HG02759 (cell line): Measurements from ENCODE around the gene METTL26.

Source experiments
- ATAC-seq: cut with Tn5 transposase; IDR thresholded peaks from one replicate; pipeline ENCODE4 v1.9.1; 2021; ENCODE audit warnings: mild to moderate bottlenecking, moderate library complexity; ENCODE audit not compliant: unreplicated experiment

Gene METTL26

GRCh38 chr16:675884-676564 lies 39.9 kb upstream of the METTL26 start:
- ATAC-seq = no peak

DNA sequence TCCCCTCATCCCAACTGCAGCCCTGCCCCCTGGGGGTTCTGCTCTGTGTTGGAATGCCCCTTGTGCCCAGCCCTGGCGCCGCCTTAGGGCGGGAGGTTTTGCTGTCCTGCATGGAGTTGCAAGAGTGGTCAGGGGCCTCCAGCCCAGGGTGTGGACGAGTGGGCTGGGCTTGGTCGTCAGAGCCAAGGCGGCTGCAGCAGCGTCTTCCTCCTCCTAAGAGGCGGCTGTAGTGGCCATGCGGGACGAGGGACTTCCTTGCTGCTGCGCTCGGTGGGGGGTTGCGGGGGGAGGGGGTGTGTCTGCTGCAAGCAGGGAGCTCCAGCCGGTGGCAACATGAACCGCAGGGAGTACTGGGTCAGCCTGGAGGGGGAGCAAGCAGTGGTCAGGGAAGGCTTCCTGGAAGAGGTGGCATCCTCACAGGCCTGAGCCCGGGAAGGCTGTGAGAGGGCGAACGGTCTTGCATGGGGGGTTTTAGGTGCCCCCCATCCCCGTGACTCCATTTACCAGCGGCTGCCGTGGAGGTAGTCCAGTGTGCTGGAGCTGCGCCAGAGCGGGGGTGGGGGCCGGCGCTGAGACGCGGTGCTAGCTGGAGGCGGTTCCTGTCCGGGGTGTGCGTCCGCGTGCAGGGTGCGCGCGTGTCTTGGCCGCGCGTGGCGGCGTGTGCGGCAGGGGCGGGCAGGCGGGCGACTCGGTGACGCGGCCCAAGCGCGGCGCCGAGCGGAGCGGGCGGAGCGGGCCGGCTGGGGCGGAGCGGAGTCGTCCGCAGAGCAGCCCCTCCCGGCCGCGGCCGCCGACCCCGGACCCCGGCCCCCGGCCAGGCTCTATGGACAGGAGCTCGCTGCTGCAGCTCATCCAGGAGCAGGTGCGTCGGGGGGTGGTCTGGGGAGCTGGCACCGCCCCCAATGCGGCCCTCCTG lies 39.1 kb upstream of the METTL26 start, which contains the start of gene RHBDL1:
RHBDL1 (plus strand) TSS at position 704 of the 916 bp plus-strand sequence; CDS start at position 824, 120 bp downstream.
- ATAC-seq = no peak

DNA sequence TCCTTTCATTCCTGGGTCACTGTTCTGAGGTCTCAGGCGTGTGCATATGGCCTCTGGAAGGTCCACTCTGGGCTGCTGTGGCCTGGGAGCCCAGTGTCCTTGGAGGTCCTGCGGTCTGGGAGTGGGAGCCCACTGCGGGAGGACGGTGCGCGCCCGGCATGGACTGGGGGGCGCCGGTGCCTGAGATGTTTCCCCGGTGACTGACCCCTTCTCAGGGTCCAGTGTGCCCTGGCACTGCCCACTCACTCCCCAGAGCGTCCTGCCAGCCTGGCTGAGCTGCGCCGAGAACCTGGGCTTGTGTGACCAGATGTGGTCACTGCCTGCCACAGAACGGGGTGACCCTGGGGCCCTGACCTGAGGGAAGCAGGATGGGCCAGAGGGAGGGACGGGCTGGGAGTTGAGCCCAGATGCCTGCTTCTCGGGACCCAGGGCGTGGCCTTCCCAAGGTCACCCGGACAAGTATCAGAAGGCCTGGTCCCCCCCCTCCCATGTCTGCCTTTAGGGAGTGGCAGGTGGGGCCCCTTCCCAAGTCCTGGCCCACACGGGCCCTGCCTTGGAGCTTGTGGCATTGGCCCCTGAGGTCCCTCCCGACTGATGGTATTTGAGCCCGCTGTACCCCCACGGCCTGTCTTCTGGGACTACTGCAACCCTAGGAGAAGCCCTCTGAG lies 38.2 kb upstream of the METTL26 start:
- no peak for ATAC-seq

DNA sequence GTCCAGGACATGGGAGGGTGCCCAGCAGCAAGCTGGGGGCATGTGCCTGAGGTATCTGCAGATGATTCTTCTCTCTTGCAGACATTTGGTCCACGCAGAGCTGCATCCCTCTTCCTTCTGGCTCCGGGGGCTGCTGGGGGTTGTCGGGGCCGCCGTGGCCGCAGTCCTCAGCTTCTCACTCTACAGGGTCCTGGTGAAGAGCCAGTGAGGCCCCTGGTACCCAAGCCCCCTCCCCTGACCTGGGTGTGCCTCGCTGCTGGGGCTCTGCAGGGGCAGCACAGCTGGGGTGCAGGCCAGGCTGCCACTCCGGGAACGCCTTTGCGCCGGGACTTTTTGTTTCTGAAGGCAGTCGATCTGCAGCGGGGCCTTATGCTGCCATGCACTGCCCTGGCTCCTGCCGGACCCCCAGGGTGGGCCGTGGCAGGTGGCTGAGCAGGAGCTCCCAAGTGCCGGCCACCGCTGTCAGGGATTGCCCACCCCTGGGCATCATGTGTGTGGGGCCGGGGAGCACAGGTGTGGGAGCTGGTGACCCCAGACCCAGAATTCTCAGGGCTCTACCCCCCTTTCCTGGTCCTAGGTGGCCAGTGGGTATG lies 37.4 kb upstream of the METTL26 start:
- no peak for ATAC-seq

GRCh38 chr16:672851-673250 lies 36.7 kb upstream of the METTL26 start:
- ATAC-seq = no peak

DNA sequence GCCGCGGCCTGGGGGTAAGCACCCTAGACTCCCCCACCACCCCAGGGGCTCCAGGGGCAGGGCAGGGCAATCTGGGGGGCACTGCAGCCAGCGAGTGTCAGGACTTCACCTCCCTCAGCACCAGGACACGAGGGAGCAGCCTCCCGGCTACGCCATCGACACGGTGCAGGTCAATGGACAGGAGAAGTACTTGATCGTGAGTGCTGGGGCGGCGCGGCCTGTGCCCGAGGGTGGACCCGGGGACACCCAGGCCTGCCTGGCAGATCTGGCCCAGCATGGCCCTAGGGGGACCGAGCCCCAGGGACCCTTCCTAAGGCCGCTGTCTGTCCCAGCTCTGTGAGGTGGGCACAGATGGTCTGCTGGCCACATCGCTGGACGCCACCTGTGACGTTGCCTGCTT lies 36.3 kb upstream of the METTL26 start:
- ATAC-seq = no peak

GRCh38 chr16:671353-672131 lies 35.4 kb upstream of the METTL26 start:
- ATAC-seq = no peak

- ATAC-seq = no peak
Measured at GRCh38 chr16:670485-671352, 34.6 kb upstream of the METTL26 start.

DNA sequence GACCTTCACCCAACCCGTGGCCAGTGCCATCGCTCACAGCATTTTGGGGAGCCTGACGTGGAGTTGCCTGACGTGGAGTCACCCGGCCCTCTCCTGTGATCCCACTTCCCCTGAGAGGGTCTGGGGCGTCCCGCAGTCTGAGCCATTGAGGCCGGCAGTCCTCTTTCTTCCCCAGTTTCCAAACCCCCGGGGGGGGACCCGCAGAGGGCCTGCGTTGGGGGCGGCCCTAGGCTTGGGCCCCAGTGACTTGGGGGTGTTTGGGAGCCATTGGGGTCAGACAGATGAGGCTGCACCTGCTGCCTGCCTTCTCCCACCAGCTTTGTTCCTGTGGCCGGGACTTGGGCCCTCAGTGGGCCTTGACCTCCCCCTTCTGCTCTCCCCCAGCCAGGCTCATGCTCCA lies 33.6 kb upstream of the METTL26 start:
- ATAC-seq = no peak

GRCh38 chr16:668519-669171 lies 32.5 kb upstream of the METTL26 start:
- no peak for ATAC-seq

GRCh38 chr16:667780-668518 lies 31.8 kb upstream of the METTL26 start, which contains the start of gene RHOT2:
Gene RHOT2 (plus strand): TSS chr16:668132. CDS start chr16:668200, 68 bp downstream.
- peak; percentile 91 for ATAC-seq

DNA sequence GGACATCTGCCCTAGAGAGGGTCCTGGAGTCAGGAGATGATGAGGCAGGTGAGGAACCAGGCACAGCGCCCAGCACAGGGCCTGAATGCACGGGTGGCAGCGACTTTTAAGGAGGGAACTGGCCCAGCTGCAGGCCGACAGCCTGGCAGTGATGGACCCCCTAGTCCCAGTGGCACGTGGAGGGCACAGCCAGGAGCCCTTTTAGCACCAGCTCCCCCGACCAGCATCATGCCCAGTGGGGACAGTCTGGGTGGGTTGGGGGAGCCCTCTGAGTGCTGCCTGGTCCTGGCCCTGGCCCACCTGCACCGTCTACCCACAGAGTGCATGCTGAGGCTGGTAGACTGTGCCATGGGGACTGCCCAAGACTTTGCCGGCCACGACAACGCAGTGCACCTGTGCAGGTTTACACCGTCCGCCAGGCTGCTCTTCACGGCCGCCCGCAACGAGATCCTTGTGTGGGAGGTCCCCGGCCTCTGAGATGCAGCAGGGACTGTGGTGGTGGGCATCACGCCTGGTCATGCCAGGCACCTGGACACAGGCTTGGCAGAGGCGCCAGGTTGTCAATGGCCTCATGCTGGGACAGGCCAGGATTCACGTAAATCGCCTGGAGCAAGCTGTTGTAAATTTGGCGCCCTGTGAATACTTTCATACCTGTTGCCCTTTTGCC lies 31.1 kb upstream of the METTL26 start:
- ATAC-seq = no peak

- no peak for ATAC-seq
Measured at GRCh38 chr16:666572-666971, 30.5 kb upstream of the METTL26 start.

GRCh38 chr16:662597-662996 lies 26.5 kb upstream of the METTL26 start:
- no peak for ATAC-seq

DNA sequence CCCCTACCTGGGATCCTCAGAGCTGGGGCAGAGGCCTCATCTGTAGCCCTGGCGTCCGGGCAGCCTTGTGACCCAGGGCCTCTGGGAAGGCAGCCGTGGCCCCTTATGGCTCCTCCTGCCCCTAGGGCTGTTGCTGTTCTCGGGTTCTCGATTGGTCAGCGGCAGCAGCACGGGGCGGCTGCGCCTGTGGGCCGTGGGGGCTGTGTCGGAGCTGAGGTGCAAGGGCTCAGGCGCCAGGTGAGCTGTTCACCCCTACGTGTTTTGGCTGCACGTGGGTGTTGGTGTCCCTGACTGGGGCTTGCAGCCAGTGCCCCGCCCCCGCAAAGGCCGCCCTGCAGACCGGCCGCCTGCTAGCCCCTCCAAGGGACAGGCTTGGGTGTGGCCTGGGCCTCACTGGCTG lies 26.0 kb upstream of the METTL26 start:
- ATAC-seq = no peak

GRCh38 chr16:661184-661821 lies 25.2 kb upstream of the METTL26 start:
- ATAC-seq = no peak
